GM21390 (cell line): ENCODE data around the gene TBC1D24.

ENCODE experiments used
- ATAC-seq: cut with Tn5 transposase; IDR thresholded peaks from one replicate; pipeline ENCODE4 v1.9.1; 2021; ENCODE audit not compliant: unreplicated experiment

Gene TBC1D24

GRCh38 chr16:2514333-2515179, 39.6 kb downstream of the TBC1D24 start:
- no peak for ATAC-seq

GRCh38 chr16:2515180-2515851, 40.4 kb downstream of the TBC1D24 start:
- ATAC-seq = no peak

DNA sequence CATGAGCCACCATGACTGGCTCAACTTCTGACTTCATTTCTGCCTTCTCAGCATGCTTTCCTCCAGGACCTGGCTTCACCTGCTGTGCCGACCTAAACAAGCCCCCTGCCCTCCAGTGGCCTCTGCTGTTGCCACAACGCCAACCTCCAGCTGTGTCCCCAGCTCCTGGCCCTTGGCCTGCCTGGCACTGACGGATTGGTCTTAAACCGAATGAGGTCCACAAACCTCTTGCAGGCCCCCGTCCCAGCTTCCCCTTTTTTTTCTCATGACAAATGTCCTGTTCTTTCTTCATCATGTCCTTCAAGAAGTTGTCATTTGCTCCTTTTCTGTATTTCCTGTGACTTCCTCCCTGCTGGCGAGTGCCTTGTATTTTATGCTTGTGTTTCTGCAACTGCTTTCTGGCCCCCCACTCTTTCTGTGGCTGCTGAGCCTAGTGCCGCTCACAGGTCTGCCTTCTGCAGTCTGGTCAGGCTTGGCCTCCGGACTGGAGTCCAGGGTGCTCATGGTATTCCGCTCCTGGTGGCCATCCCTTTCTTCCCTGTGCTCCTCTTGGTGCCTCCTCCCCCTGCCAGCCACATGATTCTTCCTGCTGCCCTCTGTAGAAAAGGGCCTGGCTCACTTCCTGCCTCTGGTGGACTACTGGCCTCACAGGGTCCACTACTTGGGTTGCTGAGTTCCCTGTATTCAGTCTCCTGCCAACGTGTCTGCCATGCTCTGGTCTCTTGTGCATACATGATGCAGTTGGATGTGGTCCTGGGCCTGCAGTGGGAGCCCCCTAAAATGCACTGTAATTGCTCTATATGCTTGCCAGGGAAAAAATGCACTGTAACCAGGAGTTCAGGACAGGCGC, 41.7 kb downstream of the TBC1D24 start:
- ATAC-seq = no peak

- ATAC-seq = no peak
Observed at GRCh38 chr16:2517954-2518605, 43.2 kb downstream of the TBC1D24 start.

GRCh38 chr16:2518823-2519710, 44.1 kb downstream of the TBC1D24 start:
- ATAC-seq = no peak

- ATAC-seq = no peak
Observed at GRCh38 chr16:2519711-2520080, 44.8 kb downstream of the TBC1D24 start.

DNA sequence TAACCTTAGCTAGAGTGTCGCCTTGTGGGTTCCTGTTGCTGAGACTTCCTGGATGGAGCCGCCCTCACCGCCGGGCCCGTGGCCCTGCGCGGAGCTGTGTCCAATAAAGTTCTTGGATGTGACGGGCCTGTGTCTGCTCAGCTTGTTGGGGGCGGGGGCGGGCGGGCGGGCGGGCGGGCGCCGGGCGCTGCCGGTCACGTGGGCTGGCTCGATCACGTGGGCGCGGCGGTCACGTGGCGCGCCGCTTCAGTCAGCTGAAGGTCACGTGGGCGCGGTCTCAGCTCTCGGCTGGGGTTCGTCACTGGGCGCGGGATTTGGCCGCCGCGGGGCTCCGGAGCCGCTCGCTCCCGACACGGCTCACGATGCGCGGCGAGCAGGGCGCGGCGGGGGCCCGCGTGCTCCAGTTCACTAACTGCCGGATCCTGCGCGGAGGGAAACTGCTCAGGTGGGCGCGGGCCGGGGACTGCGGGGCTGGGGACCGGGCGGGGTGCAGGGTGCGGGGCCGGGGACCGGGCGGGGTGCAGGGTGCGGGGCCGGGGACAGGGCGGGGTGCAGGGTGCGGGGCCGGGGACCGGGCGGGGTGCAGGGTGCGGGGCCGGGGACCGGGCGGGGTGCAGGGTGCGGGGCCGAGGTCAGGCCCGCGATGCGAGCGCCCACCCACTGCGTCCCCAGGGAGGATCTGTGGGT, 45.3 kb downstream of the TBC1D24 start, which contains the start of gene AMDHD2:
TSS of gene AMDHD2 (plus strand) at position 275 of the 687 bp plus-strand sequence. CDS start at position 363, 88 bp downstream.
- no peak for ATAC-seq

DNA sequence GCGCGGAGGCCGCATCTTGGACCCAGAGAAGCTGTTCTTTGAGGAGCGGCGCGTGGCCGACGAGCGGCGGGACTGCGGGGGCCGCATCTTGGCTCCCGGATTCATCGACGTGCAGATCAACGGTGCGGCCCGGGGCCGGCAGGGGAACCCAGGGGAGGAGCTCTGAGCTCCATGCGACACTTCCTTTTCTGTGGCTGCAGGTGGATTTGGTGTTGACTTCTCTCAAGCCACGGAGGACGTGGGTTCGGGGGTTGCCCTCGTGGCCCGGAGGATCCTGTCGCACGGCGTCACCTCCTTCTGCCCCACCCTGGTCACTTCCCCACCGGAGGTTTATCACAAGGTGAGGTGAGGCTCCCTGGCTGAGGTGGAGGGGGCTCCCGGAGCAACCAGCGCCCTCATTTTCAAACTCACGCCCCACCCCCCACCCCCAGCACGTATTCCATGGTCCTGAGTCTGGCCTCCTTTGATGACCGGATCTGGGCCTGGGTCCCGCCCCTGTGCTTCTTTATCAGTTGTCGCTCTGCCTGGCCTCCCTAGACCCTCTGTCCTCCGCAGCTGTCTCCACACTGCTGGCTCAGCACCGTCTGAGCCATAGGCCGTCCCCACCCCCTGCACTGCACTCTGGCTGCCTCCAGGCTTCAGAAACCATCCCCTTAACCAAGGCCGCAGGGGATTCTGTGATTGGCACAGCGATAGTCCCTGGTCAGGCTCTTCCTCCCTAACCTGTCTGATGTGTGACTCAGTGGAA, 46.0 kb downstream of the TBC1D24 start:
- ATAC-seq = no peak

GRCh38 chr16:2523801-2524231, 48.9 kb downstream of the TBC1D24 start:
- ATAC-seq = no peak

- no peak for ATAC-seq
Observed at GRCh38 chr16:2524339-2524938, 49.5 kb downstream of the TBC1D24 start.

DNA sequence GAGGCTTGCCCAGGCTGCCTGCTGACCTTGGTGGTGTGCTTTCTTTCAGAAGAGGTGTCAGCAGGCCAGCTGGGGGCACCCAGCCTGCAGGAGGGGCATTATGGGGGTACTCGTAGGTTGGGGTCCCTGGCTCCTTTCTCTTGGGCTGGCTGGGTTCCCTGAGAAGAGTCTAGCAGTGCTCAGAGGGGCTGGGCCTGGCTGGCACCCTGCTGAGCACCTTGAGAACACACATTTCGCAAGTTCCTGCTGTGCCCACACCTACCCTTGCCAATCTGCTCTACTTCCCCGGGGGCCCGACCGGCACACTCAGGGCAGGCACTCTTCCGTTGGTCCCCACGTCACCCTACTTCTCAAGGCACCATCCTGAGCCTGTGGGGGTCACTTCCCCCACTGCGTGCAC, 51.2 kb downstream of the TBC1D24 start:
- no peak for ATAC-seq

- no peak for ATAC-seq
Observed at GRCh38 chr16:2527071-2527783, 52.3 kb downstream of the TBC1D24 start.

- ATAC-seq = no peak
Observed at GRCh38 chr16:2527784-2528100, 52.8 kb downstream of the TBC1D24 start.

DNA sequence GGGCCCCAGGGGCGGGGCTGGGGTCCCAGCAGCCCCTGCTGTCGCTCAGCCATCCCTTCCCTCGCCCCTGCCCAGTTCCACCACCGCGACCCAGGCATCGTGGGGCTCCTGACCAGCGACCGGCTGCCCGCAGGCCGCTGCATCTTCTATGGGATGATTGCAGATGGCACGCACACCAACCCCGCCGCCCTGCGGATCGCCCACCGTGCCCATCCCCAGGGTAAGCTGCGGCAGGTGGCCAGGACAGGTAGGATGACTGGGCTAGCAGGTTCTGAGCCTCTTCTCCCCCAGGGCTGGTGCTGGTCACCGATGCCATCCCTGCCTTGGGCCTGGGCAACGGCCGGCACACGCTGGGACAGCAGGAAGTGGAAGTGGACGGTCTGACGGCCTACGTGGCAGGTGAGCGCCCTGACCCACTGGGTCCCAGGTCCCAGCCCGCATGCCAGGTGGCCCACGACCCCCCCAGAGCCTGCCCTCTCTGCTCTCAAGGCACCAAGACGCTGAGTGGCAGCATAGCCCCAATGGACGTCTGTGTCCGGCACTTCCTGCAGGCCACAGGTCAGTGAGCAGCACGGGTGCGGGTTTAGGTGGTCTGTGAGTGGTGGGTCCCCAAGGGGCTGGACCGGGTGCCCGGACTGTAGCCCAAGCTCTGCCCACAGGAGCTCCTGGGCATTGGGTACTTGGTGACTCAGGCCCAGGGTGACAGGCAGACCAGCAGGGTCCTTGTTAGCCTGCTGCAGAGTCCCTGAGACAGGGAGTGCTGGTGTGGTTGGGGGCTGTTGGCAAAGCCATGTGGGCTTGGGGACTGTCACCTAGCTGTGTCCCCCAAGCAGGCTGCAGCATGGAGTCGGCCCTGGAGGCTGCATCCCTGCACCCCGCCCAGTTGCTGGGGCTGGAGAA, 53.5 kb downstream of the TBC1D24 start:
- ATAC-seq = no peak

DNA sequence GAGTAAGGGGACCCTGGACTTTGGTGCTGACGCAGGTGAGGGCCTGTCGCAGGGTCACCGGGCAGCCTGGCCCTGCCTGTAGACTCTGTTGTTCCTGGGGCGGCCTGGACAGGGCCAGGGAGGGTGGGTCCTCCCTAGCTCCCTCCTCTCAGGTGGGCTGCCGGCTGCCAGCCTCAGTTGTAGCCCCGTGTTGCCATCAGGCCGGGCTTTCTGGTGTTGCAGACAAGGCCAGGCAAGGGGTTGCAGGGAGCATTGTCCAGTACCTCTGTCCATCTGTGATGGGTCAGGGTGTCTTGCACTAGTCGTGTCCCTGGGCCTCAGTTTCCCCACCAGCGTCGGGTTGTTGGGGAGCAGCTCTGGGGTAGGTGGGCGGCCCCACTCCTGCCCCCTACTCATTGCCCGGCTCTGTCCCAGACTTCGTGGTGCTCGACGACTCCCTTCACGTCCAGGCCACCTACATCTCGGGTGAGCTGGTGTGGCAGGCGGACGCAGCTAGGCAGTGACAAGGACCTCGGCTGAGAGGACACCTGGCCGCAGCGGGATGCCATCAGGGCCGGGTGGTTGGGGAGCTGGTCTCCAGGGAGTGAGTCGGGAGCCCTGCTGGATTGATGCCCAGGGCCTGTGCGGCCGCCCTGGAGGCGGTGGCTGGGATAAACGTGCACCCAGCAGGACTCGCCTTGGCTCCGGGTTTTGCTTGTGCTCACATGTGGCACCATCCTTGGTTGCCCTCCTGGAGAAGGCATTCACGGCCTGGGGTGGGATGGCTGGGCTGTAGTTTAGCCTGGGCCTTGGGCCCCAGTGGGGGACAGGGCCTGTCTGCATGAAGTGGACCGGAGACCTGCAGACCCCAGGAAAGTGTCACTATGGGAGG, 54.4 kb downstream of the TBC1D24 start:
- no peak for ATAC-seq
